ENCODE data around the gene TCEAL4. TPM values are rescaled to one million over a fixed set of nuclear protein-coding genes. Genes with fewer than 3 reads are reported as not detected.

TCEAL4 gene
- total RNA-seq (2014; rRNA removed; shearing (Covaris generic)): 18.0 and 25.4 TPM in 2 replicates
- polyA plus RNA-seq (2016; fragmentation: Nextera tagmentation; extraction: Ambion mirVana): 125 and 148 TPM in 2 replicates
- long read RNA-seq, transcript TCEAL4-208 (3 exons, 1,273 nt): major isoform, 28 of 37 reads
- long read RNA-seq, partial matches to known transcripts: 0 of 37 reads
- long read RNA-seq, other reads (novel, unspliced or antisense): 3 of 37 reads

GRCh38 chrX:103585411-103586313, at the start of gene TCEAL4:
TSS of gene TCEAL4 (plus strand) at chrX:103585515. CDS start at chrX:103586676, 1,161 bp downstream.
- no peaks in the 10 kb centered on the region for H3K4me1 ChIP-seq (ENCODE audit: insufficient read depth)
- DNase-seq (ENCODE audit: low spot score) (peak; percentile 61), ATAC-seq (peak; percentile 98)
- H3K9me2 ChIP-seq (ENCODE audit: insufficient read depth): no peaks in the 10 kb centered on the region; the same call in 1 of the 2 replicates
- no peaks in the 10 kb centered on the region for H4K20me1 ChIP-seq (replicated peaks; ENCODE audit: insufficient read depth)
- TF ChIP-seq POLR2AphosphoS5 (IDR thresholded peaks at IDR 0.05; ENCODE audit: low read depth): peak; percentile 63
- TF ChIP-seq STAT1 (IDR thresholded peaks at IDR 0.05; ENCODE audit: unreplicated experiment): no peak
- TF ChIP-seq ZNF114 (CRISPR knock-in tag; IDR thresholded peaks at IDR 0.05): no peak
- TF ChIP-seq, protein P1, sequence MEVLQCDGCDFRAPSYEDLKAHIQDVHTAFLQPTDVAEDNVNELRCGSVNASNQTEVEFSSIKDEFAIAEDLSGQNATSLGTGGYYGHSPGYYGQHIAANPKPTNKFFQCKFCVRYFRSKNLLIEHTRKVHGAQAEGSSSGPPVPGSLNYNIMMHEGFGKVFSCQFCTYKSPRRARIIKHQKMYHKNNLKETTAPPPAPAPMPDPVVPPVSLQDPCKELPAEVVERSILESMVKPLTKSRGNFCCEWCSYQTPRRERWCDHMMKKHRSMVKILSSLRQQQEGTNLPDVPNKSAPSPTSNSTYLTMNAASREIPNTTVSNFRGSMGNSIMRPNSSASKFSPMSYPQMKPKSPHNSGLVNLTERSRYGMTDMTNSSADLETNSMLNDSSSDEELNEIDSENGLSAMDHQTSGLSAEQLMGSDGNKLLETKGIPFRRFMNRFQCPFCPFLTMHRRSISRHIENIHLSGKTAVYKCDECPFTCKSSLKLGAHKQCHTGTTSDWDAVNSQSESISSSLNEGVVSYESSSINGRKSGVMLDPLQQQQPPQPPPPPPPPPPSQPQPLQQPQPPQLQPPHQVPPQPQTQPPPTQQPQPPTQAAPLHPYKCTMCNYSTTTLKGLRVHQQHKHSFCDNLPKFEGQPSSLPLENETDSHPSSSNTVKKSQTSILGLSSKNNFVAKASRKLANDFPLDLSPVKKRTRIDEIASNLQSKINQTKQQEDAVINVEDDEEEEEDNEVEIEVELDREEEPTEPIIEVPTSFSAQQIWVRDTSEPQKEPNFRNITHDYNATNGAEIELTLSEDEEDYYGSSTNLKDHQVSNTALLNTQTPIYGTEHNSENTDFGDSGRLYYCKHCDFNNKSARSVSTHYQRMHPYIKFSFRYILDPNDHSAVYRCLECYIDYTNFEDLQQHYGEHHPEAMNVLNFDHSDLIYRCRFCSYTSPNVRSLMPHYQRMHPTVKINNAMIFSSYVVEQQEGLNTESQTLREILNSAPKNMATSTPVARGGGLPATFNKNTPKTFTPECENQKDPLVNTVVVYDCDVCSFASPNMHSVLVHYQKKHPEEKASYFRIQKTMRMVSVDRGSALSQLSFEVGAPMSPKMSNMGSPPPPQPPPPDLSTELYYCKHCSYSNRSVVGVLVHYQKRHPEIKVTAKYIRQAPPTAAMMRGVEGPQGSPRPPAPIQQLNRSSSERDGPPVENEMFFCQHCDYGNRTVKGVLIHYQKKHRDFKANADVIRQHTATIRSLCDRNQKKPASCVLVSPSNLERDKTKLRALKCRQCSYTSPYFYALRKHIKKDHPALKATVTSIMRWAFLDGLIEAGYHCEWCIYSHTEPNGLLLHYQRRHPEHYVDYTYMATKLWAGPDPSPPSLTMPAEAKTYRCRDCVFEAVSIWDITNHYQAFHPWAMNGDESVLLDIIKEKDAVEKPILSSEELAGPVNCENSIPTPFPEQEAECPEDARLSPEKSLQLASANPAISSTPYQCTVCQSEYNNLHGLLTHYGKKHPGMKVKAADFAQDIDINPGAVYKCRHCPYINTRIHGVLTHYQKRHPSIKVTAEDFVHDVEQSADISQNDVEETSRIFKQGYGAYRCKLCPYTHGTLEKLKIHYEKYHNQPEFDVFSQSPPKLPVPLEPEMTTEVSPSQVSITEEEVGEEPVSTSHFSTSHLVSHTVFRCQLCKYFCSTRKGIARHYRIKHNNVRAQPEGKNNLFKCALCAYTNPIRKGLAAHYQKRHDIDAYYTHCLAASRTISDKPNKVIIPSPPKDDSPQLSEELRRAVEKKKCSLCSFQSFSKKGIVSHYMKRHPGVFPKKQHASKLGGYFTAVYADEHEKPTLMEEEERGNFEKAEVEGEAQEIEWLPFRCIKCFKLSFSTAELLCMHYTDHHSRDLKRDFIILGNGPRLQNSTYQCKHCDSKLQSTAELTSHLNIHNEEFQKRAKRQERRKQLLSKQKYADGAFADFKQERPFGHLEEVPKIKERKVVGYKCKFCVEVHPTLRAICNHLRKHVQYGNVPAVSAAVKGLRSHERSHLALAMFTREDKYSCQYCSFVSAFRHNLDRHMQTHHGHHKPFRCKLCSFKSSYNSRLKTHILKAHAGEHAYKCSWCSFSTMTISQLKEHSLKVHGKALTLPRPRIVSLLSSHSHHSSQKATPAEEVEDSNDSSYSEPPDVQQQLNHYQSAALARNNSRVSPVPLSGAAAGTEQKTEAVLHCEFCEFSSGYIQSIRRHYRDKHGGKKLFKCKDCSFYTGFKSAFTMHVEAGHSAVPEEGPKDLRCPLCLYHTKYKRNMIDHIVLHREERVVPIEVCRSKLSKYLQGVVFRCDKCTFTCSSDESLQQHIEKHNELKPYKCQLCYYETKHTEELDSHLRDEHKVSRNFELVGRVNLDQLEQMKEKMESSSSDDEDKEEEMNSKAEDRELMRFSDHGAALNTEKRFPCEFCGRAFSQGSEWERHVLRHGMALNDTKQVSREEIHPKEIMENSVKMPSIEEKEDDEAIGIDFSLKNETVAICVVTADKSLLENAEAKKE (CRISPR knock-in tag; IDR thresholded peaks at IDR 0.05): no peak
- TF ChIP-seq, protein P2, sequence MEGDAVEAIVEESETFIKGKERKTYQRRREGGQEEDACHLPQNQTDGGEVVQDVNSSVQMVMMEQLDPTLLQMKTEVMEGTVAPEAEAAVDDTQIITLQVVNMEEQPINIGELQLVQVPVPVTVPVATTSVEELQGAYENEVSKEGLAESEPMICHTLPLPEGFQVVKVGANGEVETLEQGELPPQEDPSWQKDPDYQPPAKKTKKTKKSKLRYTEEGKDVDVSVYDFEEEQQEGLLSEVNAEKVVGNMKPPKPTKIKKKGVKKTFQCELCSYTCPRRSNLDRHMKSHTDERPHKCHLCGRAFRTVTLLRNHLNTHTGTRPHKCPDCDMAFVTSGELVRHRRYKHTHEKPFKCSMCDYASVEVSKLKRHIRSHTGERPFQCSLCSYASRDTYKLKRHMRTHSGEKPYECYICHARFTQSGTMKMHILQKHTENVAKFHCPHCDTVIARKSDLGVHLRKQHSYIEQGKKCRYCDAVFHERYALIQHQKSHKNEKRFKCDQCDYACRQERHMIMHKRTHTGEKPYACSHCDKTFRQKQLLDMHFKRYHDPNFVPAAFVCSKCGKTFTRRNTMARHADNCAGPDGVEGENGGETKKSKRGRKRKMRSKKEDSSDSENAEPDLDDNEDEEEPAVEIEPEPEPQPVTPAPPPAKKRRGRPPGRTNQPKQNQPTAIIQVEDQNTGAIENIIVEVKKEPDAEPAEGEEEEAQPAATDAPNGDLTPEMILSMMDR (conservative IDR thresholded peaks at IDR 0.05; ENCODE audit: low read depth in 2 of 2): no peak
- TF ChIP-seq EZH2phosphoT487 (IDR thresholded peaks at IDR 0.05; ENCODE audit: unreplicated experiment): no peak
- no peak for TF ChIP-seq NANOG (IDR thresholded peaks at IDR 0.05; ENCODE audit: borderline replicate concordance)
- no peaks in the 10 kb centered on the region for H3K79me2 ChIP-seq (replicated peaks; ENCODE audit: insufficient read depth)
- Mint-ChIP-seq H3K27ac (peak within 1 kb of the TSS; percentile 82), H3K4me3 (peak within 1 kb of the TSS; percentile 94), H3K9me3 (no peaks in the 10 kb centered on the region; the same call in 2 of the 3 replicates), H3K4me1 (peaks cover 7% of the 10 kb centered on the region; the same call in 2 of the 3 replicates), H3K36me3 (ENCODE audit: low read depth) (peaks cover 11% of the 10 kb centered on the region), H3K27me3 (ENCODE audit: insufficient read depth, low read depth, poor library complexity) (peaks cover 6% of the 10 kb centered on the region)
- peak within 1 kb of the TSS; percentile 76 for H3K4me3 ChIP-seq
- H3F3A ChIP-seq (replicated peaks; ENCODE audit: low read depth): no peaks in the 10 kb centered on the region
- peak within 1 kb of the TSS; percentile 64 for H3K4me2 ChIP-seq
- no peak within 1 kb of the TSS for H3K27ac ChIP-seq (ENCODE audit: low read depth)
- peak within 1 kb of the TSS; percentile 78 for H2AFZ ChIP-seq
- H3K36me3 ChIP-seq (ENCODE audit: insufficient read depth): no peaks in the 10 kb centered on the region
- H3K27me3 ChIP-seq (ENCODE audit: insufficient read depth): no peaks in the 10 kb centered on the region

Measured in GM23338 (cell line).